Type B pancreatic cell (in vitro differentiated cells): ENCODE measurements around the gene C6orf52. TPM values are rescaled to one million over a fixed set of nuclear protein-coding genes. Genes with fewer than 3 reads are reported as not detected.
"Not testable (repeated sequence)": the region's sequence is repeated elsewhere in the genome, so short reads cannot be mapped to it uniquely, and the experiment has no call there.

Experiments
- DNase-seq: peaks from one replicate; pipeline ENCODE4 v3.0.0; 2021; ENCODE audit warnings: mixed read lengths; ENCODE audit not compliant: unreplicated experiment; ENCODE audit errors: extremely low spot score
- H3K27ac Mint-ChIP-seq: 2 replicates; pipeline ENCODE4 v1.8.0; 2021; ENCODE audit warnings: mild to moderate bottlenecking, mixed read lengths
- H3K27me3 Mint-ChIP-seq: 2 replicates; pipeline ENCODE4 v1.8.0; 2021; ENCODE audit warnings: mixed read lengths
- H3K36me3 Mint-ChIP-seq: 2 replicates; pipeline ENCODE4 v1.8.0; 2021; ENCODE audit warnings: mixed read lengths
- H3K4me1 Mint-ChIP-seq: one replicate; pipeline ENCODE4 v1.8.0; 2021; ENCODE audit warnings: mixed read lengths; ENCODE audit not compliant: unreplicated experiment
- H3K4me3 Mint-ChIP-seq: 2 replicates; pipeline ENCODE4 v1.8.0; 2021; ENCODE audit warnings: mild to moderate bottlenecking, mixed read lengths
- H3K9me3 Mint-ChIP-seq: 2 replicates; pipeline ENCODE4 v1.8.0; 2021; ENCODE audit warnings: mixed read lengths
- CTCF ChIP-seq: fragments of 200-600 bp; sonication (generic); conservative IDR thresholded peaks from 2 replicates; pipeline ENCODE4 v1.5.0; 2021; ENCODE audit warnings: antibody characterized with exemption, mild to moderate bottlenecking
- total RNA-seq: library from RNA; stranded (reverse); gene quantifications from 2 replicates; pipeline ENCODE4 v1.2.1, GENCODE V29; 2021; ENCODE audit warnings: low replicate concordance

C6orf52 gene
- total RNA-seq, 1 donor from 2014 or later = 3.5 TPM

DNA sequence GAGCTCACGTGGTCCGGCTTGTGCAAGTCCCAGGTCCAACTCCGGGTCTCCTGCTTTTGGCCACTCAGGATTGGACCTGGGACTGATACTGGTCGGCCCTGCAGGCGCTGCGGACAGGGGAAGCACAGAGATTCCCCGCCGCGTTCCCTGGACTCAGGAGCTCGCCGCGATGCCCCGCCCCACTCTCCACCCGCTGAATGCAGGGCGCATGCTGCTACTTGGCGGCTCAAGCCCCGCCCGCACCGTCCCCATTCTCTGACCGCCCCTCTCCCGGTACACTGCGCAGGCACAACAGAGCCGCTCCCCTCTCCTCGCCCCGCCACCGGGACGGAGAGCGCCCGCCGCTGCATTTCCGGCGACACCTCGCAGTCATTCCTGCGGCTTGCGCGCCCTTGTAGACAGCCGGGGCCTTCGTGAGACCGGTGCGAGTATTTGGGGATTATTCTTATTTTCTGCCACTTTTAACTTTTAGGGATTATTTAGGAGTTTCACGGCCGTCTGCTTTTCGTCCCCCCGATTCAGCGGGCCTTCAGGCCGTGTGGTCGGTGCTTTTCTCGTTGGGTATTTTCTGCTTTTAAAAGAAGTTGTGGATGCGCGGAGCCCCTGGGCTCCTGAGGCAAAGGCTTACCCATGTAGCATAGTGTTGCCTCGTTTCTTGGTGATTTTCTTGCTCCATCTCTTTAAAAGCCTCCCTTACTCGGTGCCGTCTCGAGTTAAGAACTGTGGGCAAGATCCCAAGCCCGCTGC lies 28.6 kb upstream of the C6orf52 start, which contains the start of gene TMEM14C:
TMEM14C (plus strand) TSS at position 251 of the 747 bp plus-strand sequence. CDS start 1,544 bp downstream, outside the sequence.
- DNase-seq = peak; percentile 97
- no peak for TF ChIP-seq CTCF
- peak within 1 kb of the TSS; percentile 98 for H3K4me3 Mint-ChIP-seq
- H3K4me1 Mint-ChIP-seq = peaks cover 37% of the 10 kb centered on the region
- peaks cover 14% of the 10 kb centered on the region for H3K36me3 Mint-ChIP-seq
- peak within 1 kb of the TSS; percentile 98 for H3K27ac Mint-ChIP-seq
- no peaks in the 10 kb centered on the region for H3K9me3 Mint-ChIP-seq
- no peaks in the 10 kb centered on the region for H3K27me3 Mint-ChIP-seq

GRCh38 chr6:10722570-10722819 lies 28.1 kb upstream of the C6orf52 start:
- Mint-ChIP-seq H3K36me3 (peaks cover 11% of the 10 kb centered on the region), H3K27me3 (no peaks in the 10 kb centered on the region), H3K4me3 (peak overlapping the region; percentile 98), H3K9me3 (no peaks in the 10 kb centered on the region), H3K4me1 (peaks cover 35% of the 10 kb centered on the region), H3K27ac (peak overlapping the region; percentile 98)
- no peak for DNase-seq
- no peak for TF ChIP-seq CTCF

DNA sequence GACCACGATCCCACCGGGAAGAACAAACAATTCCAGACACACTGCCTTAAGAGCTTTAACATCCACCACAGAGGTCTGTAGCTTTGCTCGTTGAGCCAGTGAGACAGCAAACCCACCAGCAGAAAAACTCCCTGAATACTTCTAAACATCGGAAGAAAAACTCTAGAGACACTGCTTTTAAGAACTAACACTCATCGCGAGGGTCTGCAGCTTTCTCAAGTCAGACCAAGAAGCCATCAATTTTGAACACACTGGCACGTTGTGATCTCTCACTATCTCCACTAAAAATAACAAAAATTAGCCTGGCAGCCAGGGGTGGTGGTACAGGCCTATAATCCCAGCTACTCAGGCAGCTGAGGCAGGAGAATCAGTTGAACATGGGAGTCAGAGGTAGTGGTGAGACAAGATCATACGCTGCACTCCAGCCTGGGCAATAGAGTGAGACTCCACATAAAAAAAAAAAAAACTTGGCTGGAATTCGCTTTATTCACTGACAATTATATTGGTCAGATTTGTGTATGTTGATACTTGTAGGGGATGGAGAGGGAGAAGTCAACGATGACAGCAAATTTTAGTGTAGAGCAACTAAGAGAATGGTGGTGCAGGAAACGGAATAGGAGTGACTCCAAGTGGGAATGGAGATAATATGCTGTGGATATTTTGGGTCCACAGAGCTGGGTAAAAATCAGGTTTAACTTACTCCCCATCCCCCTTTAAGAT lies 27.6 kb upstream of the C6orf52 start:
- H3K4me3 Mint-ChIP-seq = peak overlapping the region; percentile 98
- no peak for DNase-seq
- peak overlapping the region; percentile 98 for H3K27ac Mint-ChIP-seq
- peaks cover 8% of the 10 kb centered on the region for H3K36me3 Mint-ChIP-seq
- H3K9me3 Mint-ChIP-seq = no peaks in the 10 kb centered on the region
- H3K27me3 Mint-ChIP-seq = no peaks in the 10 kb centered on the region
- TF ChIP-seq CTCF = no peak
- H3K4me1 Mint-ChIP-seq = peaks cover 35% of the 10 kb centered on the region

DNA sequence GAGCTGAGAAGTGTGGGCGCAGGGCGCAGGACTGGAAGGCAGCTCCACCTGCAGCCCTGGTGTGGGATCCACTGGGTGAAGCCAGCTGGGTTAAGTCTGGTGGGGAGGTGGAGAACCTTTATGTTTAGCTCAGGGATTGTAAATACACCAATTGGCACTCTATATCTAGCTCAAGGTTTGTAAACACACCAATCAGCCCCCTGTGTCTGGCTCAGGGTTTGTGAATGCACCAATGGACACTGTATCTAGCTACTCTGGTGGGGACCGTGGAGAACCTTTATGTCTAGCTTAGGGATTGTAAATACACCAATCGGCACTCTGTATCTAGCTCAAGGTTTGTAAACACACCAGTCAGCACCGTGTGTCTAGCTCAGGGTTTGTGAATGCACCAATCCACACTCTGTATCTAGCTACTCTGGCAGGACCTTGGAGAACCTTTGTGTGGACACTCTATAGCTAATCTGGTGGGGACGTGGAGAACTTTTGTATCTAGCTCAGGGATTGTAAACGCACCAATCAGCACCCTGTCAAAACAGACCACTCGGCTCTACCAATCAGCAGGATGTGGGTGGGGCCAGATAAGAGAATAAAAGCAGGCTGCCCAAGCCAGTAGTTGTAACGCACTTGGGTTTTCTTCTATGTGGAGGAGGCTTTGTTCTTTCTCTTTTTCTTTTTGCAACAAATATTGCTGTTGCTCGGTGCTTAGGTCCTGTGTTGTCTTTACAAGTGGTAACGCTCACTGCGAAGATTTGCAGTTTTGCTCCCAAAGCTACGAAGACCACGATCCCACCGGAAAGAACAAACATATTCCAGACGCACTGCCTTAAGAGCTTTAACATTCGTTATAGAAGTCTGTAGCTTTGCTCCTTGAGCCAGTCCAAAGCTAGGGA lies 26.8 kb upstream of the C6orf52 start:
- H3K9me3 Mint-ChIP-seq, H3K27me3 Mint-ChIP-seq, H3K36me3 Mint-ChIP-seq, DNase-seq: not testable (repeated sequence)
- Mint-ChIP-seq H3K4me3 (peak overlapping the region; percentile 98), H3K27ac (peak overlapping the region; percentile 98), H3K4me1 (peaks cover 35% of the 10 kb centered on the region)

DNA sequence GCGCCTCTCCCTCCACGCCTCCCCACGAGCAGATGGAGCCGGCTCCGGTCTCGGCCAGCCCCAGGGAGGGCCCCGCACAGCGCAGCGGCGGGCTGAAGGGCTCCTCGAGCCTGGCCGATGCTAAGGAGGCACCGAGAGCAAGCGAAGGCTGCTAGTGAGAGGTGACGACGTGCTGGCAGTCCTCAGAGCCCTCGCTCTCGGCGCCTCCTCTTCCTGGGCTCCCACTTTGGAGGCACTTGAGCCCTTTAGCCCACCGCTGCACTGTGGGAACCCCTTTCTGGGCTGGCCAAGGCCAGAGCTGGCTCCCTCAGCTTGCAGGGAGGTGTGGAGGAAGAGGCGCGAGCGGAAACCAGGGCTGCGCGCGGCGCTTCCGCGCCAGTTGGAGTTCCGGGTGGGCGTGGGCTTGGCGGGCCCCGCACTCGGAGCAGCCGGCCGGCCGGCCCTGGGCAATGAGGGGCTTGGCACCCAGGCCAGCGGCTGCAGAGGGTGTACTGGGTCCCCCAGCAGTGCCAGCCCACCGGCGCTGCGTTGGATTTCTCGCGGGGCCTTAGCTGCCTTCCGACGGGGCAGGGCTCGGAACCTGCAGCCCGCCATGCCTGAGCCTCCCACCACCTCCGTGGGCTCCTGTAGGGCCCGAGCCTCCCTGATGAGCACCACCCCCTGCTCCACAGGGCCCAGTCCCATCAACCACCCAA lies 26.0 kb upstream of the C6orf52 start:
- peaks cover 31% of the 10 kb centered on the region for H3K4me1 Mint-ChIP-seq
- TF ChIP-seq CTCF = no peak
- no peaks in the 10 kb centered on the region for H3K27me3 Mint-ChIP-seq
- no peak for DNase-seq
- H3K36me3 Mint-ChIP-seq = peaks cover 2% of the 10 kb centered on the region
- H3K9me3 Mint-ChIP-seq = no peaks in the 10 kb centered on the region
- H3K4me3 Mint-ChIP-seq = no peak overlapping the region
- no peak overlapping the region for H3K27ac Mint-ChIP-seq
